ENCODE measurements around the gene SPEM3.

Gene SPEM3

DNA sequence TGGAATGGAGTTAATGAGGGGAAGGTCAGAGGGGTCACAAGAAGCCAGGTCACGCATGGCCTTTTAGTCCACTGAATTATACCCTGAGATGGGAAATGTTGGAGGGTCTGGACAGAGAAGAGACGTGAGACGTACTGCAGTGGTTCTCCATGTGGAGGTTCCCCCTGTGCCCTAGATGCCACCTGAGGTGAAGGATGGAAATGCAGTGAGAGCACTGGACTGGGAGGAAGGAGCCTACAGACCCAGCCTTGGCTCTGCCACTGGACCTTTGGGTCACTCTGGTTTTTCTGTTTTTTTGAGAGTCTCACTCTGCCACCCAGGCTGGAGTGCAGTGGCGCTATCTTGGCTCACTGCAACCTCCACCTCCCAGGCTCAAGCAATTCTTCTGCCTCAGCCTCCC is 32.5 kb upstream of the SPEM3 start:
- TF ChIP-seq TAF1 (IDR thresholded peaks at IDR 0.05; ENCODE audit: borderline replicate concordance, insufficient read depth, low read length) (no peak), FOXP2 (optimal IDR thresholded peaks at IDR 0.05; ENCODE audit: borderline replicate concordance, extremely low read depth, extremely low read length, insufficient read depth) (no peak), SIN3A (IDR thresholded peaks at IDR 0.05; ENCODE audit: borderline replicate concordance, insufficient read depth, low read length) (no peak), REST (IDR thresholded peaks at IDR 0.05; ENCODE audit: insufficient read depth in 1 of 2, low read depth in 2 of 2, low read length in 2 of 2) (no peak), POLR2AphosphoS5 (IDR thresholded peaks at IDR 0.05; ENCODE audit: low read depth, low read length) (no peak)

DNA sequence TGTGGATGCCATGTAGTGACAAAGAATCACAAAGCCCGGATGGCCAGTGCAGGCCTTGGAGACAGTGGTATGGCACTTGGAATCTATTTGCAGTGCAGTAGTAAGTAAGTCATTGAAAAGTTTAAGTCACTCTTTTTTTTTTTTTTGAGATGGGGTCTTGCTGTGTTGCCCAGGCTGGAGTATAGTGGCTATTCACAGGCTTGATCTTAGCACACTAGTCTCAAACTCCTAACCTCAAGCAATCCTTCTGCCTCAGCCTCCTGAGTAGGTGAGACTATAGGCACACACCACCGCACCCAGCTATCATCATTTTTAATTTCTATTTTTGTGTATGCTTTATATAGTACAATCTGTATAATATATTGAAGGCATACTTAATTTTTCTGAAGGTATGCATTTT is 30.0 kb upstream of the SPEM3 start:
- TF ChIP-seq TAF1 (IDR thresholded peaks at IDR 0.05; ENCODE audit: borderline replicate concordance, insufficient read depth, low read length) (no peak), REST (IDR thresholded peaks at IDR 0.05; ENCODE audit: insufficient read depth in 1 of 2, low read depth in 2 of 2, low read length in 2 of 2) (no peak)

DNA sequence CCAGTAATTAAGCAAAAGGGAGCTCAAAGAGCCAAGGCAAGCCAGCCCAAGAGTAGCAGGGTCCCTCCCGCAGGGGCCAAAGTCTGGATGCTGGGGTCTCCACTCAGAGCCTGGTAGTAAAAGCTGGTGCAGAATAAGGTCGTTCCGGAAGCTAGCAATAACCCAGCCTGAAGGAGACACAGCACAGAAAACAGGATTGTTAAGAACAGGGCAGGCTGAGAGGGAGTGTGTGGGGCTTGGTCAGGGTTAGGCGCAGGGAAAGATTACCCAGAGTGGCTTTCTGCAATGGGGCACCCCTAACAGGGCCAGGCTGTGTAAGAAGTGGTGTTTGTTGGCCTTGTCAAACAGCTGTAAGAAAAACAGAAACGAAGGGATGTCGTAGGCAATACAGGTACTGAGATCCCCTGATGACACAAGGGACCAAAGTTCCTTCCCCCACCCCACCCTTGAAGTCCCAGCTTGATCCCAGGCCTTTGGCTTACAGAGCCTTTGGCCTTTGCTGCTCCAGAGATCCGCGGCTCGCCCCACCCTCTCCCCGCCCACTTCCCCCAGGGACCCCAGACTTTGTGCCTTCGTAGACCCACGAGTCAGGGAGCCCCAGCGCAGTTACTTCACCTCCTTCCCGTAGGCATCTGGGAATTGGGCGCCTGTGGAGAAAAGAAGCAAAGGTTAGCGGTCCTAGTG is 25.5 kb upstream of the SPEM3 start:
- TF ChIP-seq TAF1 (IDR thresholded peaks at IDR 0.05; ENCODE audit: borderline replicate concordance, insufficient read depth, low read length) (no peak), REST (IDR thresholded peaks at IDR 0.05; ENCODE audit: insufficient read depth in 1 of 2, low read depth in 2 of 2, low read length in 2 of 2) (no peak), POLR2AphosphoS5 (IDR thresholded peaks at IDR 0.05; ENCODE audit: low read depth, low read length) (no peak; the same call in 1 of the 2 replicates), FOXP2 (optimal IDR thresholded peaks at IDR 0.05; ENCODE audit: borderline replicate concordance, extremely low read depth, extremely low read length, insufficient read depth) (no peak), SIN3A (IDR thresholded peaks at IDR 0.05; ENCODE audit: borderline replicate concordance, insufficient read depth, low read length) (no peak)

DNA sequence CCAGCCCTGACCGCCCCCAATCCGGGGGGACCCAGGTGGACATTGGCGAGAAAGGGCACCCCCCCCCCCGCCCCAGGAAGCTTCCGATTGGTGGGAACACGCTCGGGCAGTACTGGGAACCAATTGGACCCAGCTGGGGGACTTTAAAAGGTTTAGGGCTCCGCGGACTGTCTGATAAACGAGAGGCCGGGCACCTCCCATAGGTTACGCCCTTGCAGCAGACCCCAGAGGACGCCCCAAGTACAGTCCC is 25.0 kb upstream of the SPEM3 start:
- TF ChIP-seq TAF1 (IDR thresholded peaks at IDR 0.05; ENCODE audit: borderline replicate concordance, insufficient read depth, low read length) (no peak), REST (IDR thresholded peaks at IDR 0.05; ENCODE audit: insufficient read depth in 1 of 2, low read depth in 2 of 2, low read length in 2 of 2) (no peak), FOXP2 (optimal IDR thresholded peaks at IDR 0.05; ENCODE audit: borderline replicate concordance, extremely low read depth, extremely low read length, insufficient read depth) (no peak), SIN3A (IDR thresholded peaks at IDR 0.05; ENCODE audit: borderline replicate concordance, insufficient read depth, low read length) (no peak), POLR2AphosphoS5 (IDR thresholded peaks at IDR 0.05; ENCODE audit: low read depth, low read length) (no peak)
